HG03066 (cell line): Measurements from ENCODE around the gene EXOSC3.
"Not testable (repeated sequence)": the region's sequence is repeated elsewhere in the genome, so short reads cannot be mapped to it uniquely, and the experiment has no call there.

Experiments
- ATAC-seq: cut with Tn5 transposase; IDR thresholded peaks from one replicate; pipeline ENCODE4 v1.9.1; 2021; ENCODE audit warnings: low read depth; ENCODE audit not compliant: unreplicated experiment

Gene EXOSC3

DNA sequence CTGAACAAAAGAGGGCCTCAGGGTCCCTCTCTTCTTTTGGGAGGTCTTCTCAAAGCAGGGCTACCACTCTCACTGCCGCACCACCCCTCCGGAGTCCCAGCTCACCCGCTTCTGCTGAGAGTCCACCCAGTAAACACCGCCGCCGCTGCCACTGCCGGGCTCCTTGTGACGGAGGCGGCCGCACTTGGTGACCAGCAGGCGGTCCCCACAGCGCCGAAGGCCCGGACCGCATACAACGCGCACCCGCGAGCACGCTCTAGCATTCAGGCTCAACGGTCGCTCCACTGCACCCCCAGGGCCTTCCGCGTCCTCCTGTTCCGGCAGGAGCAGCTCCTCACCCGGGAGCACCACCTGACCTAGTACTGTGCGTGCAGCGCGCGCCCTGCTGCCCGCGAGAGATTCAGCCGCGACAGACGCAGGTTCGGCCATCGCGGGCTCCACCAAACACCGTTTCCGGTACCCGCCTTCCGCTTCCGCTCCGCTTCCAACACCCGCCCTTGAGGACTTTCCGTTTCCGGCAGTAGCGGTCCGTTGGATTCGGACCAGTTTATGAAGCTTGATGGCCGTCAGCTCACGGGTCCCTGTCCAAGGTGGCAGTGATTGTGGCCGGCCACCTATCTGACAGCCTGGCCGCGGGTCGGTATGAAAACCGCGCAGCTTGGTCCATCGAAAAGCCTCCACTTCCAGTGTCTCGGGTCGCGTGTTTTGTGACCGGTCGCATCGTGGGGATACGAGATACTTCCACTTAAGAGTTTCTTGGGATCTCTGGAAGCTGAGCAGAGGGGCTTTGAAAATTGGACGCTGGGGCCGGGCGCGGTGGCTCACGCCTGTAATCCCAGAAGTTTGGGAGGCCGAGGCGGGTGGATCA is at the start of gene EXOSC3:
Gene EXOSC3, minus strand, starts transcription at position 449 of the 868 bp plus-strand sequence. Its CDS starts 20 bp downstream, at position 429.
- peak; percentile 93 for ATAC-seq

DNA sequence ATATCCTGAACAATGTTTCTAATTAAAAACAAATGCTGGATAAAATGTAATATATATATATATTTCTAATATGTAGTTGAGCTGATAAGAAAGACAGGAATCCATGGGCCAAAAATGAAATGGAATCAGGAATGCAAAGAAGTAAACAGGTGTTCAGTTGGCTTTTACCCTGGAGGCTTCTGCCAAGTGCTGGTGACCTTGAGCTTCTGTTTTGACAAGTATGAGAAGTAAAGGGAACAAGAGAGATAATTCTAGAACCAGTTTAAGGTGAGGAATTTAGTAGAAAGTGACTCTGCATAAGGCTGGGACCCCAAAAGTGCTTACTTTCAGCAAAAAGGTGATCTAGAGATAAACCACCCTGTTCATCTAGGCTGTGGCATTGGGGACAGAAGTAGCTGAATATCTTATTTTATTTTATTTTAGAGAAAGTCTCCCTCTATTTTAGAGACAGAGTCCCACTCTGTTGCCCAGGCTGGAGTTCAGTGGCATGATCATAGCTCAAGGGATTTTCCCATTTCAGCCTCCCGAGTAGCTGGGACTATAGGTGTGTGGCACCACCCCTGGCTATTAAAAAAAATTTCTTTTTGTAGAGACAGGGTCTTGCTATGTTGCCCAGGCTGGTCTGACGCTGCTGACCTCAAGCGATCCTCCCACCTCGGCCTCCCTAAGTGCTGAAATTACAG is 42.8 kb upstream of the EXOSC3 start:
- no peak for ATAC-seq

DNA sequence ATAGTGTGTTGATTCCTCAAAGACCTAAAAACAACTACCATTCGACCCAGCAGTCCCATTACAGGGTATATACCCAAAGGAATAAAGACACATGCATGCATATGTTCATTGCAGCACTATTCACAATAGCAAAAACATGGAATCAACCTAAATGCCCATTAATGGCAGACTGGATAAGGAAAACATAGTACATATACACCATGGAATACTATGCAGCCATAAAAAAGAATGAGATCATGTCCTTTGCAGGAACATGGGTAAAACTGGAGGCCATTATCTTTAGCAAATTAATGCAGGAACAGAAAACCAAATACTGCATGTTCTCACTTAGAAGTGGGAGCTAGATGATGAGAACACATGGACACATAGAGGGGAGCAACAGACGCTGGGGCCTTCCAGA is 40.3 kb upstream of the EXOSC3 start:
- ATAC-seq, result not testable (repeated sequence)

DNA sequence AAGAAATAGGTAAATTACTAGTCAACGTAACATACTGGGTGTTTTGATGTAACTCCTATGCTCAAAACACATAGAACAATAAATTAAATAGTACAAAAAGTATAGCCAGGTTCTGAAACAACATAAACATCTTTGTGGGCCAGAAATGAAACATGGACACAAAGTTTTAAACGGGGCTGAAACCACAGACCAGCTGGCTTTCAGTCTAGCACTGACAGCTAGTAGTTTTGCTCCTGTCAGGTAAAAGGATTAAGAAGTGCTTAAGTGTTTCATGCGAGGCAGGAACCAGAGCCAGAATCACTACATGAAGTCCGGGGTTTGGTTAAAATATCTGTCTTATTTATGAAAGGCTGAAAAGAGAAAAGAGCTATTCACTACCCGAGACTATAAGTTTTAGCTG is 35.3 kb upstream of the EXOSC3 start:
- ATAC-seq, result no peak

DNA sequence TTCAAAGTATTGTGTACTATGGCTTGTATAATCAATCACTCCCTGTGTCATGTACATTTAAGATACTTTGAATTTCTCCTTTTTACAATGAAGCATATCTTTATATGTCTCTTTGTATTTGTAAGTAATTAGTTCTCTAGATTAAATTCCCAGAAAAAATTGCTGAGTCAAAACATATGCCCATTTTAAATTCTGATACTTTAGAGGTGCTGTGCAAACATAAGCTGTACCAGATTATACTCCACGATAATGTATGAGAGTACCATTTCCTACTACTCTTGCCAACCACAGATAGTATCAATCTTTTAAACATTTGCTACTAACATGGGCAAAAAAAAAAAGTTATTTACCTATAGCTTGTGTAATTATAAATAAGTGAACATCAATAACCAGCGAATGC is 34.0 kb upstream of the EXOSC3 start:
- ATAC-seq, result no peak

DNA sequence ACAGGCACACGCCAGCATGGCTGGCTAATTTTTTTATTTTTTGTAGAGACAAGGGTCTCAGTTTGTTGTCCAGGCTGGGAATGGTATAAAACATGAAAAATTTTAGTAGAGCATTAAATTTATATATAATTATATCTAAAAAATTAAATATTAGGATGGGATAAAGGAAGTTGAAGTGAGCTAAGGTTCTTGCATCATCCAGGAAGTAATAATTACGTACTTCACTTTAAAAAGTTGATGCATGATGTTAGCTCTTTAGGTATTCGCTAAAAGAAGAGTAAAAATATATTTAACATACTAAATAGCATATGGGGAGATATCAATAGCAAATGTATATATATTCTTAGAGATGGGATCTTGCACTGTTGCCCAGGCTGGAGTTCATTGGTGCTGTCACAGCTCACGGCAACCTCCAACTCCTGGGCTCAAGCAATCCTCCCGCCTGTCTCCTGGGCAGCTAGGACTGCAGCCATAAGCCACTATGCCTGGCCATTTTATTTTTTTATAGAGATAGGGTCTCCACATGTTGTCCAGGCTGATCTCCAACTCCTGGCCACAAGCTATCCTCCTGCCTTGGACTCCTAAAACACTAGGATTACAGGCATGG is 28.0 kb upstream of the EXOSC3 start:
- no peak for ATAC-seq

DNA sequence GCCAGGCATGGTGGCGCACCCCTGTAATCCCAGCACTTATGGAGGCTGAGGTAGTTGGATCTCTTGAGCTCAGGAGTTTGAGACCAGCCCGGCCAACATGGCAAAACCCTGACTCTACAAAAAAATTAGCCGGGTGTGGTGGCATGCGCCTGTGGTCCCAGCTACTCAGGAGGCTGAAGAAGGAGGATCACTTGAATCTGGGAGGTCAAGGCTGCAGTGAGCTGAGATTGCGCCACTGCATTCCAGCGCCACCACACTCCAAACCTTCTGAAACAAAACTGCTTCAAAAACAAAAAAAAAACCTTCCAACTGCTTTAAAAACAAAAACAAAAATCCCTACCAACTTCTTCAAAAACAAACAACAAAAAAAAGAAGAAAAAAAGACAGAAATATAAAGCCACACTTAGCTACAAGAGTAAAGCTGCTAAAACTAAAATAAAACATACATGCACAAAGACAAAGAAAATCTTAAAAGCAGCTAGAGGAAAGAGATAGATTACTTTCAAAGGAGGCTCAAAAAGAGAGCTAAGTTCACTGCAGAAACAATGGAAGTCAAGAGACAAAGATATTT is 27.1 kb upstream of the EXOSC3 start:
- ATAC-seq, result no peak

DNA sequence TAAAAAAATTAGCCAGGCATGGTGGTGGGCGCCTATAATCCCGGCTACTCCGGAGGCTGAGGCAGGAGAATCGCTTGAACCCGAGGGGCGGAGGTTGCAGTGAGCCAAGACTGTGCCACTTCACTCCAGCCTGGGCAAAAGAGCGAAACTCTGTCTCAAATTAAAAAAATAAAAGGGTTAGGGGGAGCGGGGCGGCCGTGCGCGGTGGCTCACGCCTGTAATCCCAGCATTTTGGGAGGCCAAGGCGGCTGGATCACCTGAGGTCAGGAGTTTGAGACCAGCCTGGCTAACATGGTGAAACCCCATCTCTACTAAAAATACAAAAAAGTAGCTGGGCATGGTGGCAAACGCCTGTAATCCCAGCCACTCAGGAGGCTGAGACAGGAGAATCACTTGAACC is 24.8 kb upstream of the EXOSC3 start:
- ATAC-seq, result not testable (repeated sequence)

DNA sequence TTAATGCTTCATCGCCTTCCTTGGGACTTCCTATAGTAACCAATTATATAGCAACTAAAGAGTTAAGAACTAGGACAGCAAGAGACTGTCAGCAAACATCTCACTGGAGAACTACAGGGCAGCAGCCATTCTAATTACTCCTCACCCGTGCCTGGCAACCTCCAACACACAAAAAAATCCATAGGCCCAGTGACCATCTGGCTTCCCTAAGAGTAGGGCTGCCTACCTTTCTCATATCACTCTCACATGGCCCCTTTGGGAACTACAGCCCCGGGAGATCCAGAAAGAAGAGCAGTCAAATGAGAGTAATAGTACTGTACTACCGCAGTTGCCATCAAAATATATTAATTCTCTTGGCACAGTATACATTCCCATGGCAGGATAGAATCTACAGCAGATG is 21.4 kb upstream of the EXOSC3 start:
- no peak for ATAC-seq

DNA sequence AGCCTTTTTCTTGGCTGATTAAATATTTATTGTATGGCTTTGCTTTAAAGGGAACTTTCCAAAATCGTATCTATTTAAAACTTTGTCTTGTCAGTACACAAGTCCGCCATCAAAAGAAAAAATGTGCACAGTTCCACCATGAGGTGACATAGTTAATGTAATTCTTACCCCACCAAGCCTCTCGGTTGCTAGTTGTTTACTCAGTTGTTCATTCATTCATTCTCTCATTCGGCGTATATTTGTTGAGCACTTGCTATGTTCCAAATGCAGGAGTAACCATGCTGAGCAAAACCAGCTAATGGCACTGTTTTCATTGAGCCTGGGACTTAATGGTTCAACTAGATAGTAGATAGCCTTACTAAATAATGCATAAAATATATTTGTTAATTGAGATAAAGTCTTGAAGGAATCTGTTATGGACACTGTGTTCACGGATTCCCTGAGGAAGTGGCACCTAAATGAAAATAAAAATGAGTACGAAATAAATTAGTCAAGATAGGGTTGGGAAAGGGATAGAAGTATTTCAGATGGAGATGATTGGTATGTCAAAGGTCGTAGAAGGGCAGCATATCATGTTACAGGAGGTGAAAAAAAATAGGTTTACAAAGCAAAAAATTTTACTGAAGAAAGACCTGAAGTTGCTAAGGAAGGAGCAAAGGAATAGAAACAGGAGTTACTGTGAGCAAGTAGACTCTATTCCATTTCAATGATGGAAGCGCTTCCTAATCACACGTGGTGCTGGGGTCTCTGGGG is 17.3 kb upstream of the EXOSC3 start:
- no peak for ATAC-seq

DNA sequence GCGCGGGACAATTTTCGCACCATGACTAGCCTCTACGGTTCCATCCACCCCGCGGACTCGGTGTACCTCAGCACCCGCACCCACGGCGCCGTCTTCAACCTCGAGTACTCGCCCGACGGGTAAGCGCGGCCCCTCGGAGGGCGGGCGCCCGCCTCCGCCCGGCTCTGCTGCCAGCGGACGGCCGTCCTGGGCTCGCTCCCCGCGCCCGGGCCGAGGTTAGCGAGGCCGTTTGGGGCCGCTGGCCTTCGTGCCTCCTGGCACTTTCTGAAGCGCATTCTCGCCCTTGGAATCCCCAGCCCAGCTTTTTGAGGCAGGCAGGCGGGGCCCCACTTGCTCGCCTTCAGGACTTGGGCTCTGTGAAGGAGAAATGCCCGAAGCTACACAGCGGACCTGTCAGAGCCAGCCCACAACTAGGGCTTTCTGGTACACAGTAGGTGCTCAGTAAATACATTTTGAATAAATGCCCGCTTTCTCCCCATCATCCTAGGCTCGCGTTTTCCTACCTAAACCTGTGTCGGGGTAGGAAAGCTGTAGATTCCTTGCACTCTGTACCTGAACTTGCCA is 16.5 kb upstream of the EXOSC3 start:
- peak; percentile 39 for ATAC-seq

DNA sequence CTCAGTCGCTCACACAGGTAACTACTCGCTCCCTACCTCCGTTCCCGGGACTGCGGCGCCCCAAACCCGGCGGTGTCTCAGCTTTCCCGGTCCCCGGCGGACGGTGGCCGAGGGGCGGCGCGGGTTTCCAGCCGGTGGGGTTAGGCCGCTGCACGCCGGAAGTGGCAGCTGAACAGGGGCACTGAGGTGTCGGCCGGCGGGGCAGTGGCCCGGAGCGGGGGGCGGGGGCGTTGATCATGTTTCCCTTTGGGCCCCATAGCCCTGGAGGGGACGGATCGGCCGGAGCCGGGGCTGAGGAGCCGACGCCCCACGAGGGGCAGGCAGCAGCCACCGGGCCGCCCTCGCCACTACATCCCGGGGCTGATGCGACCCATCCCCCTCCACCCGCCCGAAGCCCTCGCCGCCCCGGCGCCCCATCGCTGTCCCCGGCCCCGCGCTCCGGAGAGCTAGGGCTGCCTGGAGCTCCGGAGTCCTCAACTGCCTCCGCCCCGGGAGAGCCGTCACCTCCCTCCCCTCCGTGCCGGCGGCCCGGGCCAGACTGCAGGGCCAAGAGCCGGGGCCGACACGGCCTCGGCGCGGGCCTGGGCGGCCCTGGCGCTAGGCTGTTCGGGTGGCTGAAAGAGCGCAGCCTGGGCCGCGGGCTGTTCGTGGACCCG is 15.9 kb upstream of the EXOSC3 start, which contains the start of gene DCAF10:
Gene DCAF10, plus strand, starts transcription at position 167 of the 656 bp plus-strand sequence. Its CDS starts 70 bp downstream, at position 237.
- peak; percentile 78 for ATAC-seq

DNA sequence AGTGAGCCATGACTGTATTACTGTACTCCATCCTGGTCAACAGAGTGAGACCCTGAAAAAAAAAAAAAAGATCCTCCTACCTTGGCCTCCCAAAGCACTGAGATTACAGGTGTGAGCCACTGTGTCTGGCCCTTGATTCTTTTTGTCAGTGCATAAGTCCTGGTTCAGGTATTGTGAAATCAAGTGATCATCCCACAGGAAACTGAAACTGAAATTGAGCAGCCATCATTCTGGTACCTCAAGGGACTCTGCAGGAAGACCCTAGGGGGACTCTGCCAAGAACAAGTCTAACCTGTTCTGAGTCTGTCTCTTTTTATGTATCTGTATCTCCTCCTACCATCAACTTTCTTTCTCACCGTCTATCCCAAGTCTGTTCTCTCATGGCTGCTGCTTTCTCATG is 13.8 kb upstream of the EXOSC3 start:
- no peak for ATAC-seq

DNA sequence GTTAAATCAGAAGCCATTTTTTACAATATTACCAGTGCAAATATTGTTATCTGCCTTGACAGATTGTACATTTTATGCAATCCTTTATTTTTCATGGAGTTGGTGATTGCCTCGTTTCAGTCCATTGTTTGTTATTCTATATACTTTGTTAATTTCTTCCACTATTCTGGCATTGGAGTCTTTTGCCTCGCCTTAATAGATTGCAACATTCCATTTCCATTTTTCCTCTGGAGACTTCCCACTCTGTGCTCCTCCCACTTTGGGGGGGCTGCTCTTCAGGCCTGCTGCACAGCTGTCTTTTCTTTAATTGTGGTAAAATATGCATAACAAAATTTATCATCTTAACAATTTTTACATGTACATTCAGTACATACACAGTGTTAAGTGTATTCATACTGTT is 11.4 kb upstream of the EXOSC3 start:
- ATAC-seq, result no peak

DNA sequence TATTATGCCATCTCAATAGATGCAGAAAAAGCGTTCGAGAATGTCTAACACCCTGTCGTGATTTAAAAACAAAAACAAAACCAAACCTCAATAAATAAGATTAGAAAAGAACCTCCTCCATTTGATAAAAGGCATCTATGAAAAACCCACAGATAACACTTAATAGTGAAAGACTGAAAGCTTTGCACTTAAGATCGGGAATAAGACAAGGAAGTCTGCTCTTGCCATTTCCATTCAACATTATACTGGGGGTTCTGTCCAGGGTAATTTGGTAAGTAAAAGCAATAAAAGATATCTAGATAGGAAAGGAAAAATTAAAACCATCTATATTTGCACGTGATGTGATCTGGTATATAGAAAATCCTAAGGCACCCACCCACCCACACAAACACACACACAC is 7.3 kb upstream of the EXOSC3 start:
- no peak for ATAC-seq

DNA sequence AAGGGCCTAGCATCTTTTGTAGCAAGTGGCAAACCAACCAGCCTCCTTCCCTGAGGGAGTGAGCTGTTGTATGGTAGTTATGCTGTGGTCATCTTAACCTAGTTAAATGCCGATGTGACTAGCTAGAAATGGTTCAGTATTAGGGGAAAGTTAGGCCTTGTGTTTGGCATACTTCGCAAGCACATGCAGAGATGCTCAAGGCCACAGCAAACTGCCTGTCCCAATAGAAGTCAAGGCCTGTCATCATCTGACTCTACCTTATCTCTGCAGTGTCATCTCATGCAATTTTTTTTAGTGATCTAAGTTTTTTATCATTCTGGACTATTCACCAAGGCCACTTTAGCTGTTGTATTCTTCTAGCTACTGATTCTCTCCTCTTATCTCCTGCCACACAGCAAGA is 5.2 kb upstream of the EXOSC3 start:
- ATAC-seq, result no peak

DNA sequence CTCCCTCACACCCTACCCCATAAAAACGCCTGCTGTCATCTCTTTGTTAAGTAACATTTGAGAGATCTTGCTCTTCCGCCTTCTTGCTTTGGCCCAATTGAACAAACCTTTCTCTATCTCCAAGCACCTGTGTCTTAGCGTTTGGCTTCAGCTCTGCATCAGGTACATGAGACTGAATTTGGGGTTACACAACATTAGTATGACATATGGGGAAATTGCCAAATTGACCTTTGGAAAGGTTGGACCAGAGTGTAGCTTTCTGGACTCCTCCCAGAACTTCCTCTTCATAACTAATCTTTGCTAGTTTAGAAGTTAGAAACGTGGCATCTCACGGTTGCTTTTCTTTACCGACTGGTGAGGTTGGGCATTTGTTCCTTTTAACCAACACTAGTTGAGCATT is 3.5 kb upstream of the EXOSC3 start:
- ATAC-seq, result no peak

DNA sequence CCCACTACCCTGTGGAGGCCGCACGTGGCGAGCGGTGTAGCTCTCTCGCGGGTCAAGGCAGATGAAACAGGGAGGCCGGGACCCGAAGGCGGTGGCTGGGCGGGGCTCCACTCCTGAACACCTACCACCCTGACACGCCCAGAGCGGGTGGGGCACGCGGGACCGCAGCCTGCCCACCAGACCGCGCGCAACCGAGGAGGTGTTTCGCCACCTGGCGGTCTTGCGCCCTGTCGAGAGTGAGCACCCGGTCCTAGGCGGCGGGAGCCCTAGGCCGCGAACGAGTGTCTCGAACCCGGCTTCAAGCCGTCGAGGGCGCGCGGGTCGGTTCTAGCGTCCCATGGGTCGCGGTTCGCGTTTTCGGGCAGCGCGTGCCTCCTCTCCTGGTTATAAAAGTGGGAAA is 2.2 kb upstream of the EXOSC3 start:
- ATAC-seq, result no peak

DNA sequence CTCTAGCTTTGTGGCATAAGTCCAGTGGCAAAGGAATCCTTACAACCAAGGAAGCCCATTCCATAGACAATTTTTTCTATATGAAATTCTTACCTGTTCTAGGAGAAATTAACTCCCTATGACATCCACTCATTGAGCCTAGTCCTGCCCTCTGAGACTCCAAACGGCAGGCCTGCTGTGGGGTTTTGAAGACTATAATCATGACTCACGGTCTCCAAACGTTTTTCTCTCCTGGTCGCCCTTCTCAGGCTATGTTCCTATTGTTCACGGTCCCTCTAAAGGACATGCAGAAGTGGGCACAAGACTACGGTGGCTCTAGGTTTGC is 611 bp downstream of the EXOSC3 start:
- ATAC-seq, result no peak

DNA sequence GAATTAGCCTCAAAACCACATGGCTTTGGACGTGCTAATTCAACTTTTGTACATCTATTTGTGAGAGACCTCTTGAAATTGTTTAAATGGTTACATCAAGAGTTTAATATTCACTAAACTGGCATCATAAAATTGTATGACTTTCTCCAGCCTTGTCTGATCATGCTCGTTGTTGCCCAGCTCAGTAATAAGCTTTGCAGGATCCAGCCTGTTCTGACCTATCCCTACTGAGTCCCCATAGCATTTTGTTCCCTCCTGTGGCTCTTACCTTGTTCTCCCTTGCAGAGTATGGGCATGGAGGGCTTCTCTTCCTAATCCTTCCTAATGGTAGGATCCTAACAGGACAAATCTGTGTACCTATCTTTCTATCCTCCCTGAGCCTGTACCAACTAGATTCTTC is 6.3 kb downstream of the EXOSC3 start:
- no peak for ATAC-seq
